Esophagus squamous epithelium (tissue), 4 donors: Measurements from ENCODE around the gene GREB1L.

Source experiments
- POLR2A ChIP-seq, 4 donors: fragments of 450-650 bp; IDR thresholded peaks; one replicate each; pipeline ENCODE4 v1.6.1; 2017; ENCODE audit warnings: antibody characterized with exemption in 4 of 4, mild to moderate bottlenecking in 4 of 4, moderate library complexity in 3 of 4
- TF ChIP-seq, protein P1 (sequence below), 6 experiments: fragments of 450-650 bp in 4 of 6; fragments of 200-600 bp in 2 of 6; sonication (generic) in 2 of 6; IDR thresholded peaks; one replicate each; pipeline ENCODE4 v1.5.1; 2016 to 2019; ENCODE audit warnings: antibody characterized with exemption in 6 of 6, mild to moderate bottlenecking in 4 of 6, moderate library complexity in 4 of 6

DNA sequence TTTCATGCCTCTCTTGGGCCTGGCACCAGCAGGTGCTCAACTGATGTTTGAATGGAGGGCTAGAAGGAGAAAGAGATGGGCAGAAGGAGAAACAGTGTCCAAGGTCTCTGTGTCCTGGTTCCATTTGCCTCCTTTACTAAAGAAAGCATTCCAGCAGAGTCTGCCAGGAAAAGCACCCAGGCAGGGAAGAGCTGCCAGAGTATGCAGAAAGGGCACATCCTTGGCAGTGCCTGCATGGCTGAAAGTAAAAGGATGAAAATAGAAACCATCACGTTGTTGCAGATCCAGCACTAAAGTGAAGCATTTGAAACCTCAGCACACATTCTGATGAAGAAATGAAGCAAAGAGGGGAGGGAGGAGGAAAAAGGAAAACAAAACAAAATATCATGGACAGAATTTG, 216.3 kb downstream of the GREB1L start:
- TF ChIP-seq, protein P1, sequence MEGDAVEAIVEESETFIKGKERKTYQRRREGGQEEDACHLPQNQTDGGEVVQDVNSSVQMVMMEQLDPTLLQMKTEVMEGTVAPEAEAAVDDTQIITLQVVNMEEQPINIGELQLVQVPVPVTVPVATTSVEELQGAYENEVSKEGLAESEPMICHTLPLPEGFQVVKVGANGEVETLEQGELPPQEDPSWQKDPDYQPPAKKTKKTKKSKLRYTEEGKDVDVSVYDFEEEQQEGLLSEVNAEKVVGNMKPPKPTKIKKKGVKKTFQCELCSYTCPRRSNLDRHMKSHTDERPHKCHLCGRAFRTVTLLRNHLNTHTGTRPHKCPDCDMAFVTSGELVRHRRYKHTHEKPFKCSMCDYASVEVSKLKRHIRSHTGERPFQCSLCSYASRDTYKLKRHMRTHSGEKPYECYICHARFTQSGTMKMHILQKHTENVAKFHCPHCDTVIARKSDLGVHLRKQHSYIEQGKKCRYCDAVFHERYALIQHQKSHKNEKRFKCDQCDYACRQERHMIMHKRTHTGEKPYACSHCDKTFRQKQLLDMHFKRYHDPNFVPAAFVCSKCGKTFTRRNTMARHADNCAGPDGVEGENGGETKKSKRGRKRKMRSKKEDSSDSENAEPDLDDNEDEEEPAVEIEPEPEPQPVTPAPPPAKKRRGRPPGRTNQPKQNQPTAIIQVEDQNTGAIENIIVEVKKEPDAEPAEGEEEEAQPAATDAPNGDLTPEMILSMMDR (IDR thresholded peaks at IDR 0.05), result no peak
- TF ChIP-seq POLR2A (IDR thresholded peaks at IDR 0.05), result no peak
